Ectodermal cell (in vitro differentiated cells): Measurements from ENCODE around the gene SRP19.
"Not testable (repeated sequence)": the region's sequence is repeated elsewhere in the genome, so short reads cannot be mapped to it uniquely, and the experiment has no call there.

Experiments
- H3K27ac ChIP-seq: 2 replicates; pipeline ENCODE4 v1.7.0; 2013; ENCODE audit warnings: mild to moderate bottlenecking, low read depth, low read length; ENCODE audit not compliant: insufficient read depth, poor library complexity, severe bottlenecking
- H3K27me3 ChIP-seq: 2 replicates; pipeline ENCODE4 v1.7.0; 2013; ENCODE audit warnings: mild to moderate bottlenecking, low read length; ENCODE audit not compliant: insufficient read depth, control insufficient read depth, poor library complexity, severe bottlenecking
- H3K36me3 ChIP-seq: one replicate; pipeline ENCODE4 v1.7.0; 2013; ENCODE audit warnings: low read length; ENCODE audit not compliant: control insufficient read depth, insufficient read depth
- H3K4me1 ChIP-seq: one replicate; pipeline ENCODE4 v1.7.0; 2013; ENCODE audit warnings: low read length; ENCODE audit not compliant: control insufficient read depth, insufficient read depth
- H3K4me3 ChIP-seq: 2 replicates; pipeline ENCODE4 v1.7.0; 2013; ENCODE audit warnings: low read depth, low read length, control low read depth; ENCODE audit not compliant: insufficient read depth
- H3K9me3 ChIP-seq: 2 replicates; pipeline ENCODE4 v1.7.0; 2013; ENCODE audit warnings: mild to moderate bottlenecking, low read length, moderate library complexity; ENCODE audit not compliant: control insufficient read depth
- WGBS, 2 experiments: methylation state at CpG; one replicate each; pipeline ENCODE4 v1.1.7; 2013; ENCODE audit warnings: missing lambda C conversion rate in 2 of 2; 5-methylcytosine and 5-hydroxymethylcytosine counted together

Gene SRP19

GRCh38 chr5:112846556-112846955 lies 14.5 kb upstream of the SRP19 start:
- Histone ChIP-seq H3K4me1 (no peaks in the 10 kb centered on the region), H3K9me3 (no peaks in the 10 kb centered on the region), H3K36me3 (no peaks in the 10 kb centered on the region), H3K27me3 (no peaks in the 10 kb centered on the region), H3K4me3 (no peak overlapping the region), H3K27ac (no peak overlapping the region)
- WGBS, 2 experiments: 66 to 71% methylated on average over 5 of the region's 5 CpGs

DNA sequence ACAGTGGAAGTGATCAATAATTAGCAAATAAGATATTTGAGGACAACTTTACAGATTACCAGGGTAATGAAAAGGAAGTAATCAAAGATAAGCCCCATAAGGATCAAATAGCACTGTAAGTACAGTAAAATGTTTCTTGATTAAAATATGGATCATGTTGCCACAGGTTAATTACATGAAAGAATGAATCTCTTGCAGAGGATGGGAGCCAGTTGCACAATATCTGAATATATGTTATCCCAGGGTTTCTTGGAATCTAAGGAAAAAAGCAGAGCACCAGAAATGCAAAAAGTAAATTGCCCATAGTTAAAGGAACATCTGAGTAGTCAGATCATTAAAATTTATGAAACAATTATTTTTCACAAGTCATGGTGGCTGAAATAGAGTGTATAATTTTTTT lies 13.8 kb upstream of the SRP19 start:
- Histone ChIP-seq H3K27ac (no peak overlapping the region), H3K4me3 (no peak overlapping the region), H3K4me1 (no peaks in the 10 kb centered on the region), H3K27me3 (no peaks in the 10 kb centered on the region), H3K36me3 (no peaks in the 10 kb centered on the region), H3K9me3 (no peaks in the 10 kb centered on the region)

DNA sequence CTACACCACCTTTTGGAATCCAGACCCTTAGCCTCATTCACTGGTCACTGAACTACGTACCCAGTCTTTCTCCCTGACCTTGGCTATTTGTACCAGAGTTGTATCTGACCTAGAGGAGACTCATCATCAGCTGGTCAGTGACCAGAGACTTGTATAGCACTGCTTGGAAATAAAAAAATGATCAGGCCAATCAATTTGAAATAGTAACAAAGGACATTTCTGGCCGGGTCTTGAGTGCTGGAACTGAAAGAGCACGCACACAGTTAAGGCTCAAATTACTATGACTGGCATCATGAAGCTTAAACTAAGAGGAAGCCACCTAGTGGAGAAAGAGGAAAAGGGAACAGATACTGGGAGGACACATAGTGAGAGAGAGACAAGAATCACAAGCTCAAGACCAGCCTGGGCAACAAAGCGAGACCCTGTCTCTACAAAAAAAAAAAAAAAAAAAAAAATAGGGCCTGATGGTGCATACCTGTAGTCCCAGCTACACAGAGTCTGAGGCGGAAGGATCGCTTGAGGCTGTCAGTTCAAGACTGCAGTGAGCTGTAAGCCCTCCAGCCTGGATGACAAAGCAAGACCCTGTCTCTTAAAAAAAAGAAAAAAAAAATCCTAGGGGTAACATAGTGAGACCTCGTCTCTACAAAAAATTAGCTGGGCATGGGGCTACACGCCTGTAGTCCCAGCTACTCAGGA lies 12.8 kb upstream of the SRP19 start:
- Histone ChIP-seq H3K9me3 (no peaks in the 10 kb centered on the region), H3K36me3 (no peaks in the 10 kb centered on the region), H3K27me3 (no peaks in the 10 kb centered on the region), H3K4me1 (no peaks in the 10 kb centered on the region), H3K4me3 (no peak overlapping the region), H3K27ac (no peak overlapping the region)
- WGBS, 2 experiments: 59 to 63% methylated on average over 8 of the region's 8 CpGs

DNA sequence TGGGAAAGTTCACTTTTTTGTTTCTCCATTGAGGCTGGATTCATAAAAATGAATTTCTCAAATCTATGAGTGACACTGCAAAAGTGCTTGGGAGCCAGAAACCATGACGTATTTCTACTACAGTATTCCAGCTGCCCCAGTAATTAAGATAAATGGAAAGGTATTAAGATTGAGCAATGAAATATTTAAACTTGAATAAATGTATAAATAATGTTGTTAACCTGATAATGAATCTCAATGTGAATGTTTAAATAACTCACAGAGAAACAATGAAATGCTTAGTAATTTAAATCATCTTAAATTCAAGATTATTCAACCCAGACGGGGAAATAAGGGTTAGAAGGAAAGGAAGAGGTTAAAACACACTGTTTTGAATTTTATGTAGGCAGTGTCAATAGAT lies 11.2 kb upstream of the SRP19 start:
- no peaks in the 10 kb centered on the region for H3K4me1 ChIP-seq
- no peak overlapping the region for H3K27ac ChIP-seq
- no peak overlapping the region for H3K4me3 ChIP-seq
- WGBS, 2 experiments: 93 to 100% methylated on average over 1 of the region's 2 CpGs
- no peaks in the 10 kb centered on the region for H3K27me3 ChIP-seq
- H3K36me3 ChIP-seq: no peaks in the 10 kb centered on the region
- no peaks in the 10 kb centered on the region for H3K9me3 ChIP-seq

- H3K27me3 ChIP-seq: peaks cover 29% of the 10 kb centered on the region
- no peaks in the 10 kb centered on the region for H3K36me3 ChIP-seq
- 60 to 92% methylated on average over 1 of the region's 1 CpG for WGBS, 2 experiments
- H3K9me3 ChIP-seq: no peaks in the 10 kb centered on the region
- H3K27ac ChIP-seq: no peak overlapping the region
- H3K4me1 ChIP-seq: no peaks in the 10 kb centered on the region
- H3K4me3 ChIP-seq: no peak overlapping the region
Observed at GRCh38 chr5:112854651-112855050, 6.4 kb upstream of the SRP19 start.

- H3K4me1 ChIP-seq: peaks cover 7% of the 10 kb centered on the region
- H3K27me3 ChIP-seq: peaks cover 30% of the 10 kb centered on the region
- H3K27ac ChIP-seq: no peak overlapping the region
- no peak overlapping the region for H3K4me3 ChIP-seq
- no peaks in the 10 kb centered on the region for H3K36me3 ChIP-seq
- H3K9me3 ChIP-seq: no peaks in the 10 kb centered on the region
Observed at GRCh38 chr5:112857866-112858265, 3.2 kb upstream of the SRP19 start.

- 91% methylated on average over 11 of the region's 11 CpGs for WGBS, 2 experiments
- not testable (repeated sequence) for H3K36me3 ChIP-seq, H3K9me3 ChIP-seq, H3K4me1 ChIP-seq
- peak overlapping the region; percentile 20 for H3K27ac ChIP-seq
- peaks cover 29% of the 10 kb centered on the region for H3K27me3 ChIP-seq
- peak overlapping the region; percentile 96 for H3K4me3 ChIP-seq
Observed at GRCh38 chr5:112860571-112860928, 537 bp upstream of the SRP19 start.

DNA sequence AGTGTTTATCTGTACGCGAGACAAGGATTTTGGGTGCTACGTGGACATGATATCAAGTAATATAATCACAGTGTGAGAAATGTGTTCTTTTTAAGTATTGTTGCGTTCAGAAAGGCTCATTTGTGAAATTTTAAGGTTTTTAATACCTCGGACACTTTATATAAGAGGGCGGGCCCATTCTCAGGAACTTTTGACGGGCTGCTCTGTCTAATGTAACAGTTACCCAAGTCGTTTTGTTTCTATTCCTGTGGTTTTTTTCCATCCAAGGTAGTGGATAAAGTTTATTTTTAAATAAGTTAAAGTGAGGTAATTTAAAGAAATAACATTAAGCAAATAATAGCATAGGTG lies 525 bp downstream of the SRP19 start:
- Histone ChIP-seq H3K36me3 (peaks cover 6% of the 10 kb centered on the region), H3K4me1 (peaks cover 7% of the 10 kb centered on the region), H3K4me3 (peak overlapping the region; percentile 96), H3K27me3 (peaks cover 19% of the 10 kb centered on the region), H3K9me3 (no peaks in the 10 kb centered on the region), H3K27ac (peak overlapping the region; percentile 82)
- WGBS, 2 experiments: 1% methylated on average over 8 of the region's 8 CpGs

- peaks cover 6% of the 10 kb centered on the region for H3K36me3 ChIP-seq
- no peak overlapping the region for H3K27ac ChIP-seq
- peaks cover 19% of the 10 kb centered on the region for H3K27me3 ChIP-seq
- peak overlapping the region; percentile 96 for H3K4me3 ChIP-seq
- 42 to 44% methylated on average over 8 to 9 of the region's 9 CpGs for WGBS, 2 experiments
- no peaks in the 10 kb centered on the region for H3K9me3 ChIP-seq
- peaks cover 7% of the 10 kb centered on the region for H3K4me1 ChIP-seq
Observed at GRCh38 chr5:112862085-112862484, 998 bp downstream of the SRP19 start.

DNA sequence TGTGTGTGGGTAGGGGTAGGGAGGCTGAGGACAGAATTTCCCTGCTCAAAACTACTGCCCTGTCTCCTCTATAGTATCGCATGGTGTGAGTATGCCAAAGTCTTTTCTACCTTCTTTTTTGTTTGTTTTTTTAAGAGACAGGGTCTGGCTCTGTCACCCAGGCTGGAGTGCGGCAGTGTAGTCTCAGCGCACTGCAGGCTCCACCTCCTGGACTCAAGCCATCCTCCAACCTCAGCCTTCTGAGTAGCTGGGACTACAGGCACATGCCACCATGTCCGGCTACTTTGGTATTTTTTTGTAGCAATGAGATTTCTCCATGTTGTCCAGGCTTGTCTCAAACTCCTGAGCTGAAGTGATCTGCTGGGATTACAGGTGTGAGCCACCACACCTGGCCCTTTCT lies 2.5 kb downstream of the SRP19 start:
- Histone ChIP-seq H3K27ac (no peak overlapping the region), H3K27me3 (peaks cover 11% of the 10 kb centered on the region), H3K36me3 (peaks cover 15% of the 10 kb centered on the region), H3K9me3 (no peaks in the 10 kb centered on the region), H3K4me1 (peaks cover 7% of the 10 kb centered on the region), H3K4me3 (no peak overlapping the region)
- WGBS, 2 experiments: 93% methylated on average over 4 of the region's 4 CpGs

GRCh38 chr5:112865128-112865527 lies 4.0 kb downstream of the SRP19 start:
- Histone ChIP-seq H3K27ac (no peak overlapping the region), H3K4me3 (no peak overlapping the region), H3K4me1 (peaks cover 7% of the 10 kb centered on the region), H3K27me3 (no peaks in the 10 kb centered on the region), H3K36me3 (peaks cover 15% of the 10 kb centered on the region), H3K9me3 (no peaks in the 10 kb centered on the region)
- WGBS, 2 experiments: 89 to 100% methylated on average over 3 of the region's 3 CpGs
